HG03108 (cell line): ENCODE data around the gene SLC25A19.

Source experiments
- ATAC-seq: cut with Tn5 transposase; IDR thresholded peaks from one replicate; pipeline ENCODE4 v1.9.1; 2021; ENCODE audit warnings: moderate library complexity; ENCODE audit not compliant: unreplicated experiment

SLC25A19 gene

GRCh38 chr17:75289115-75289831, at the start of gene SLC25A19:
Gene SLC25A19 (minus strand): TSS chr17:75289433. CDS start chr17:75286764, 2,669 bp downstream.
- ATAC-seq = peak; percentile 91

- no peak for ATAC-seq
These were observed 49.1 kb upstream of the SLC25A19 start for GRCh38 chr17:75338335-75338734.

- no peak for ATAC-seq
These were observed 46.1 kb upstream of the SLC25A19 start for GRCh38 chr17:75335315-75335714.

GRCh38 chr17:75334723-75335122, 45.5 kb upstream of the SLC25A19 start:
- no peak for ATAC-seq

- ATAC-seq = no peak
These were observed 42.4 kb upstream of the SLC25A19 start for GRCh38 chr17:75331671-75332070.

- ATAC-seq = no peak
These were observed 38.5 kb upstream of the SLC25A19 start for GRCh38 chr17:75327757-75328156.

- no peak for ATAC-seq
These were observed 37.1 kb upstream of the SLC25A19 start for GRCh38 chr17:75326226-75326848.

- no peak for ATAC-seq
These were observed 36.6 kb upstream of the SLC25A19 start for GRCh38 chr17:75325827-75326225.

GRCh38 chr17:75325348-75325747, 36.1 kb upstream of the SLC25A19 start:
- no peak for ATAC-seq

- no peak for ATAC-seq
These were observed 32.3 kb upstream of the SLC25A19 start for GRCh38 chr17:75321506-75321905.

GRCh38 chr17:75319904-75320691, 30.9 kb upstream of the SLC25A19 start:
- ATAC-seq = peak; percentile 54

GRCh38 chr17:75318615-75319222, 29.5 kb upstream of the SLC25A19 start:
- no peak for ATAC-seq

- ATAC-seq = no peak
These were observed 29.0 kb upstream of the SLC25A19 start for GRCh38 chr17:75318211-75318610.

- ATAC-seq = no peak
These were observed 28.4 kb upstream of the SLC25A19 start for GRCh38 chr17:75317671-75318070.

GRCh38 chr17:75316253-75316652, 27.0 kb upstream of the SLC25A19 start:
- ATAC-seq = no peak

GRCh38 chr17:75315541-75316243, 26.5 kb upstream of the SLC25A19 start:
- no peak for ATAC-seq

GRCh38 chr17:75313941-75314551, 24.8 kb upstream of the SLC25A19 start:
- ATAC-seq = no peak

- no peak for ATAC-seq
These were observed 19.7 kb upstream of the SLC25A19 start for GRCh38 chr17:75308732-75309629.
